GM19193 (cell line): ENCODE data around the gene WDR81.

ENCODE experiments used
- POLR2A ChIP-seq: IDR thresholded peaks from 4 replicates; pipeline ENCODE4 v1.6.1; 2011; ENCODE audit not compliant: insufficient read depth, insufficient read length; ENCODE audit errors: extremely low read depth

WDR81 gene

DNA sequence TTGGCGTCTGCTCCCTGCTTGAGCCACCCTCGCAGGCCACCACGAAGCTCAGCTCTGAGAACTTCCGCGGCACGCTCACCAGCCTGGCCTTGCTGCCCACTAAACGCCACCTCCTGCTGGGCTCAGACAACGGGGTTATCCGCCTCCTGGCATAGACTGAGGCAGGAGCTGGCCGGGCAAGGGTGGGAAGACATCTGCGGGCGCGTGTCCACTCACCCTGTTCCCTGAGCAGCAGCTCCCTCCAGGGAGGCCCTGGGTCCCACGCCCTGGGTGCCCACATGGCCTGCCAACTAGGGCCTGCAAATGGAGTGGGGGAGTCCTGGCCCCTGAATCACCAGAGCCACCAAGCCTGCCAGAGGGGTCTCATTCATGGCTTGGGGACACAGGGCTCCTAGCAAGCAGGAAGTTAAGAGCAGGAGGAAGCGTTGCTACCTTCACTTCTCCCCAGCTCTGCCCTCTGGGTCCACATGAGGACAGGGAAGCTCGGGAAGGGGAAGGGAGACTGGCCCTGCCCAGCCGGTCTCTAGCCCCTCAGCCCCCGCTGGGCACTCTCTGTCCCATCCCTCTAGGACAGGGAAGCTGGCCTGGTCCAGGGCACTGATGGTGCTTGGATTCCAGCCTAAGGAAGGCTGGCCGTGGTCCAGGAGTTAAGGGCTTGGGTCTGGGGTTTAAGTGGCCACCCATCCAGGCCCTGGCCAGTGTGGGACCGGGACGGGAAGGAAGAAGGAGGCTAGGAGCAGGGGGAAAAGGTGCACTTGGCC lies 13.2 kb downstream of the WDR81 start:
- TF ChIP-seq POLR2A, result no peak

DNA sequence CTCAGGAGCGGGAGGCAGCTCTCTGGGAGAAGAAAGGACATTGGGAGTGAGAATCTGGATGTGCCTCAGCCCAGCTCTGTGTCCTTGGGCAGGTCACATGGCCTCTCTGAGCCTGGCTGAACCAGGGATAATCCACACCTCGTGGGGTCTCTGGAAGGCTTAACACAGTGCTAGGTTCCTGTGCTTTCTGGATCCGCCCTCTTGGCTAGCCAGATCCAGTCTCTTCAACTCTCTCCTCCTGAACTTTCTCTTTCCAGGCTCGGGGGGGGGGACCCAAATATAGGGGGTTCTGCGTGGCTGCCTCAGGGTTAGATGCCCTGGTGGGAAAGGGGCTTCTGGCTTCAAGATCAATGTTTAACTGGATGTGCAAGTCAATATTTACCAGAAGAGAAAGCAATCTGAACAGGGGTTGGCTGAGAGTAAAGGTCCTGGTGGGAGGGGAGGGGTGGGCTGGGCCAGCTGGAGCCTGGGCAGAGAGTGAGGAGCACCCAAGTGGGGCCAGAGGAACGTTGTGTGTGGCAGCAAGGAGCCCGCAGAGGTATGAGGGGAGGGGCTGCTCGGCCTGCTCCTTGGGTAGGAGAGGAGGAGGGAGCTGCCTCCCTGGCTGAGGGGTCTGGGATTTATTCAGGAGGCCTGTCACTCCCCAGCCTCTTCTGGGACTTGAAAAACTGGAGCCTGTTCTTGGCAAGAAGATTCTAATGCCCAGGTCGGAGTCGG lies 18.0 kb downstream of the WDR81 start, which contains the start of gene SERPINF2:
TSS of gene SERPINF2 (plus strand) at position 501 of the 717 bp plus-strand sequence. CDS start 2,125 bp downstream, outside the sequence.
- no peak for TF ChIP-seq POLR2A

GRCh38 chr17:1743088-1743439 lies 18.6 kb downstream of the WDR81 start:
- no peak for TF ChIP-seq POLR2A

GRCh38 chr17:1744551-1745512 lies 20.3 kb downstream of the WDR81 start:
- TF ChIP-seq POLR2A, result no peak

DNA sequence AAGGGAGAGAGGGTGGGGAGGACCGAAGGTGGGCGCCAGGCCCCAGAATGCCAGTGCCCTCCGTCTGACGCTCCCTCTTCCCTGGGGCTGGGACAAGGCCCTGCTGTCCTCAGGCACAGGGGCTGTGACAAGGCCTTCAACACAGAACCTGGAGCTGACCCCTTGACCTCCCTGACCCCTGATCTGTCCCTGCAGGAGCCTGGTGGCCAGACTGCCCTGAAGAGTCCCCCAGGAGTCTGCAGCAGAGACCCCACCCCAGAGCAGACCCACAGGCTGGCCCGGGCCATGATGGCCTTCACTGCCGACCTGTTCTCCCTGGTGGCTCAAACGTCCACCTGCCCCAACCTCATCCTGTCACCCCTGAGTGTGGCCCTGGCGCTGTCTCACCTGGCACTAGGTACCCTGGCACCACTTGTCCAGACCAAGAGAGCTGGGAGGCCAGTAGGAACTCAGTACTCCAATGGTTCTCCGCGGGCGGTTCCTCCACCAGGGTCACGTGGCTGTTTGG lies 21.1 kb downstream of the WDR81 start:
- TF ChIP-seq POLR2A, result no peak

DNA sequence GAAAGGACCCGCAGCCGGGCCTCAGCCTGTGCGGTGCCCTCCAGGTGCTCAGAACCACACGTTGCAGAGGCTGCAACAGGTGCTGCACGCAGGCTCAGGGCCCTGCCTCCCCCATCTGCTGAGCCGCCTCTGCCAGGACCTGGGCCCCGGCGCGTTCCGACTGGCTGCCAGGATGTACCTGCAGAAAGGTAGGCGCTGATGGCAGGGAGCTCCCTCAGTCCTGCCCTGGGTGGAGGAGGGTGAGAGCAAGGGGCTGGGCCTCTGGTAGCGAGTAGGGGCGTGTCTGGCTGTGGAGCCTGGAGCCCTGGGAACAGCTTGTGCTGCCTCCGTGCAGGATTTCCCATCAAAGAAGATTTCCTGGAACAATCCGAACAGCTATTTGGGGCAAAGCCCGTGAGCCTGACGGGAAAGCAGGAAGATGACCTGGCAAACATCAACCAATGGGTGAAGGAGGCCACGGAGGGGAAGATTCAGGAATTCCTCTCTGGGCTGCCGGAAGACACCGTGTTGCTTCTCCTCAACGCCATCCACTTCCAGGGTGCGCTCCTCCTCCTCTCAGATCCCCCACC lies 22.6 kb downstream of the WDR81 start:
- no peak for TF ChIP-seq POLR2A

DNA sequence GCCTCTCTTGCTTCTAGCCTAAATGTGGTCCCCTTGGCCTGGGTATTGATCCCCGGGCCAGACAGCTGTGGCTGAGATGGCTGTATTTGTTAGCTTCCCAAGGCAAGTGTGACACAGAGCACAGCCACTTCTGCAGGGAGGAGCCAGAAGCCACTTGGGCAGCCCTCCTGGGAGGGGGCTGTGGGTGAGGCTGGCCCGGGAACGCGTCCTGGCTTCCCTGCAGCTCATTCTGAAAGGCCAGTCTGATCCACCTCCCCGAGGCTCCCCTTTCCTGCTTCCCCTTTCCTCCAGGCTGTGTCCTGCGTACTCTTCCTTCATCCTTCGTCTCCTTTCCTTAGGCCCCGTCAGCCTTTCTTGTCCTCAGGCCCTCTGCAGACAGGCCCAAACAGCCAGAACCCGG lies 26.1 kb downstream of the WDR81 start:
- TF ChIP-seq POLR2A, result no peak

GRCh38 chr17:1752425-1753262 lies 28.1 kb downstream of the WDR81 start:
- TF ChIP-seq POLR2A, result no peak

- no peak for TF ChIP-seq POLR2A
These were observed 29.4 kb downstream of the WDR81 start for GRCh38 chr17:1753767-1754429.

GRCh38 chr17:1754430-1755112 lies 30.1 kb downstream of the WDR81 start:
- no peak for TF ChIP-seq POLR2A

- no peak for TF ChIP-seq POLR2A
These were observed 30.8 kb downstream of the WDR81 start for GRCh38 chr17:1755252-1755826.

DNA sequence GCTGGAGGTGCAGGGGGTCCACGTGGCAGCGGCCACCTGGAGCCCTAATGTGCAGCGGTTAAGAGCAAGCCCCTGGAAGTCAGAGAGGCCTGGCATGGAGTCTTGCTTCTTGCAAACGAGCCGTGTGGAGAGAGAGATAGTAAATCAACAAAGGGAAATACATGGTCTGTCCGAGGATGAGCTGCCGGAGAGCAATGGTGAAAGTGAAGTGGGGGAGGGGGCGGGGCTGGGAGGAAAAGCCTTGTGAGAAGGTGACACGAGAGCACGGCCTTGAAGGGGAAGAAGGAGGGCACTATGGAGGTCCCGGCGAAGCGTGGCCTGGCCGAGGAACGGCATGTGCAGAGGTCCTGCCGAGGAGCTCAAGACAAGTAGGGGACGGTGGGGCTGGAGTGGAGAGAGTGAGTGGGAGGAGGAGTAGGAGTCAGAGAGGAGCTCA lies 31.3 kb downstream of the WDR81 start:
- TF ChIP-seq POLR2A, result no peak

GRCh38 chr17:1758807-1759206 lies 34.3 kb downstream of the WDR81 start:
- no peak for TF ChIP-seq POLR2A

GRCh38 chr17:1759529-1759928 lies 35.0 kb downstream of the WDR81 start:
- TF ChIP-seq POLR2A, result no peak
